Measurements from ENCODE around the gene CDH23.

Gene CDH23

GRCh38 chr10:71360735-71361134, 36.0 kb upstream of the CDH23 start:
- no peak for TF ChIP-seq CTCF (IDR thresholded peaks at IDR 0.05; ENCODE audit: control insufficient read depth, insufficient read depth, low read depth, low read length, missing control alignments)
- no peak for DNase-seq (ENCODE audit: low read depth)
- no peak overlapping the region for H3K4me3 ChIP-seq (ENCODE audit: control insufficient read depth, low read depth, low read length)

GRCh38 chr10:71361581-71361980, 35.1 kb upstream of the CDH23 start:
- DNase-seq (ENCODE audit: low read depth): no peak
- no peak for TF ChIP-seq CTCF (IDR thresholded peaks at IDR 0.05; ENCODE audit: control insufficient read depth, insufficient read depth, low read depth, low read length, missing control alignments)
- H3K4me3 ChIP-seq (ENCODE audit: control insufficient read depth, low read depth, low read length): no peak overlapping the region

DNA sequence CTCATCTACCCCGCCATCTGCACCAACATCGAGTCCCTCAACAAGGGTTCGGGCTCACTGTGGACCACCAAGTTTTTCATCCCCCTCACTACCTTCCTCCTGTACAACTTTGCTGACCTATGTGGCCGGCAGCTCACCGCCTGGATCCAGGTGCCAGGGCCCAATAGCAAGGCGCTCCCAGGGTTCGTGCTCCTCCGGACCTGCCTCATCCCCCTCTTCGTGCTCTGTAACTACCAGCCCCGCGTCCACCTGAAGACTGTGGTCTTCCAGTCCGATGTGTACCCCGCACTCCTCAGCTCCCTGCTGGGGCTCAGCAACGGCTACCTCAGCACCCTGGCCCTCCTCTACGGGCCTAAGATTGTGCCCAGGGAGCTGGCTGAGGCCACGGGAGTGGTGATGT, 34.6 kb upstream of the CDH23 start:
- TF ChIP-seq CTCF (IDR thresholded peaks at IDR 0.05; ENCODE audit: control insufficient read depth, insufficient read depth, low read depth, low read length, missing control alignments): no peak
- no peak for DNase-seq (ENCODE audit: low read depth)
- H3K4me3 ChIP-seq (ENCODE audit: control insufficient read depth, low read depth, low read length): no peak overlapping the region

DNA sequence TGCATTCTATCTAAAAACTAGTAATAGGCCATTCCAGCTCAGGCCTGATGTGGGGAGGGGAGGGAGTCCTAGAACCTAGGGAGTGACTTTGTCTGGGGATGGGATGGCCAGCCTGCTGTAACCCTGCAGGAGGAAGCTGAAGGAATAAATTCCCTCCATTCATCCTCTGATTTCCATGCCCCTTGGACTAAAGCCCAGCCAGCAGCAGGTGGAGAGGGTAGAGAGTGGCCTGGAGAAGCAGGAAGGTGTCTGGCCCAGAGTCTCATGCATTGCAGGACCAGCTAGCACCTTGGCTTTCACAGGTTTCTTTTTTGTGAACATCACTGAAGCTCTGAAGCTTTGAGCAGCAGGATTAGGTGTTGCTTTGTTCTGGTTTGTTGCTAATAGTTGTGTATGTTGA, 32.8 kb upstream of the CDH23 start:
- no peak for DNase-seq (ENCODE audit: low read depth)
- TF ChIP-seq CTCF (IDR thresholded peaks at IDR 0.05; ENCODE audit: control insufficient read depth, insufficient read depth, low read depth, low read length, missing control alignments): no peak
- no peak overlapping the region for H3K4me3 ChIP-seq (ENCODE audit: control insufficient read depth, low read depth, low read length)

GRCh38 chr10:71365366-71365765, 31.4 kb upstream of the CDH23 start:
- no peak for TF ChIP-seq CTCF (IDR thresholded peaks at IDR 0.05; ENCODE audit: control insufficient read depth, insufficient read depth, low read depth, low read length, missing control alignments)
- H3K4me3 ChIP-seq (ENCODE audit: control insufficient read depth, low read depth, low read length): no peak overlapping the region
- DNase-seq (ENCODE audit: low read depth): no peak

DNA sequence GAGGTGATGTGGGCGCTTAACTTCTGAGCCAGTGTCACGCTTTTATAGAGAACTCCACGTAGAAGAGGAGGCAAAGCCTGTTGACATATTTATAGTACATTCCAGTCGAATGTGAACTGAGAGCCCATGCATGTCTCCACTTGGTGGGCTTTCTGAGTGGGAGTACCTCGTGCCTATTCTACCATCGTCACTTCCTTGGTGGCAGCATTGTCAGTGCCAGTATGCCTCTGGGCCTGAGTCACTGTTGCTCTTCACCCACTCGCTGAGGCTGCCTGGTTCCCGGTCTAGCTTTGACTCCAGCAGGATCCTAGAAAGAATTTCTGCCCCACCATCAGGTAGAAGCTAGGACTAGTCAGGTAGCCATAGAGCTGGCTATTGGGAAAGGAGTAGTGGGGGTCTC, 30.0 kb upstream of the CDH23 start:
- no peak for DNase-seq (ENCODE audit: low read depth)
- H3K4me3 ChIP-seq (ENCODE audit: control insufficient read depth, low read depth, low read length): no peak overlapping the region
- TF ChIP-seq CTCF (IDR thresholded peaks at IDR 0.05; ENCODE audit: control insufficient read depth, insufficient read depth, low read depth, low read length, missing control alignments): no peak

GRCh38 chr10:71367271-71367670, 29.4 kb upstream of the CDH23 start:
- H3K4me3 ChIP-seq (ENCODE audit: control insufficient read depth, low read depth, low read length): no peak overlapping the region
- no peak for TF ChIP-seq CTCF (IDR thresholded peaks at IDR 0.05; ENCODE audit: control insufficient read depth, insufficient read depth, low read depth, low read length, missing control alignments)
- no peak for DNase-seq (ENCODE audit: low read depth)
